ENCODE data around the gene AADACL2.
"Not testable (repeated sequence)": the region's sequence is repeated elsewhere in the genome, so short reads cannot be mapped to it uniquely, and the experiment has no call there.

The AADACL2 gene

GRCh38 chr3:151775314-151776258 is 41.9 kb downstream of the AADACL2 start:
- no peak for TF ChIP-seq POLR2A (IDR thresholded peaks at IDR 0.05; ENCODE audit: low read length)
- TF ChIP-seq GATA1 (IDR thresholded peaks at IDR 0.05; ENCODE audit: low read depth, low read length) = no peak
- no peak for DNase-seq

GRCh38 chr3:151776259-151776740 is 42.6 kb downstream of the AADACL2 start:
- no peak for DNase-seq
- TF ChIP-seq POLR2A (IDR thresholded peaks at IDR 0.05; ENCODE audit: low read length) (no peak), GATA1 (IDR thresholded peaks at IDR 0.05; ENCODE audit: low read depth, low read length) (no peak)

GRCh38 chr3:151777880-151778279 is 44.2 kb downstream of the AADACL2 start:
- TF ChIP-seq GATA1 (IDR thresholded peaks at IDR 0.05; ENCODE audit: low read depth, low read length) (no peak), POLR2A (IDR thresholded peaks at IDR 0.05; ENCODE audit: low read length) (no peak)
- DNase-seq = no peak

GRCh38 chr3:151787626-151788025 is 53.9 kb downstream of the AADACL2 start:
- no peak for DNase-seq
- TF ChIP-seq GATA1 (IDR thresholded peaks at IDR 0.05; ENCODE audit: low read depth, low read length) = no peak

GRCh38 chr3:151788401-151788800 is 54.7 kb downstream of the AADACL2 start:
- DNase-seq = no peak
- TF ChIP-seq GATA1 (IDR thresholded peaks at IDR 0.05; ENCODE audit: low read depth, low read length) = no peak
- no peak for TF ChIP-seq POLR2A (IDR thresholded peaks at IDR 0.05; ENCODE audit: low read length)

GRCh38 chr3:151789853-151790463 is 56.2 kb downstream of the AADACL2 start:
- DNase-seq = no peak
- TF ChIP-seq GATA1 (IDR thresholded peaks at IDR 0.05; ENCODE audit: low read depth, low read length) = no peak
- no peak for TF ChIP-seq POLR2A (IDR thresholded peaks at IDR 0.05; ENCODE audit: low read length)

- not testable (repeated sequence) for DNase-seq
Observed at GRCh38 chr3:151790763-151791162, 57.0 kb downstream of the AADACL2 start.

GRCh38 chr3:151792411-151792810 is 58.7 kb downstream of the AADACL2 start:
- DNase-seq = no peak

GRCh38 chr3:151793636-151794035 is 59.9 kb downstream of the AADACL2 start:
- DNase-seq = no peak
- TF ChIP-seq POLR2A (IDR thresholded peaks at IDR 0.05; ENCODE audit: low read length) (no peak), GATA1 (IDR thresholded peaks at IDR 0.05; ENCODE audit: low read depth, low read length) (no peak)

More at GRCh38 chr3:151792411-151792810, 58.7 kb downstream of the AADACL2 start:
- no peak for TF ChIP-seq POLR2A (IDR thresholded peaks at IDR 0.05; ENCODE audit: low read length)

- no peak for TF ChIP-seq POLR2A (IDR thresholded peaks at IDR 0.05; ENCODE audit: low read length)
- no peak for TF ChIP-seq GATA1 (IDR thresholded peaks at IDR 0.05; ENCODE audit: low read depth, low read length)
- DNase-seq = no peak
Observed at GRCh38 chr3:151794080-151794479, 60.4 kb downstream of the AADACL2 start.

GRCh38 chr3:151795276-151795675 is 61.5 kb downstream of the AADACL2 start:
- TF ChIP-seq GATA1 (IDR thresholded peaks at IDR 0.05; ENCODE audit: low read depth, low read length) (no peak), POLR2A (IDR thresholded peaks at IDR 0.05; ENCODE audit: low read length) (no peak)
- no peak for DNase-seq

GRCh38 chr3:151796105-151796680 is 62.5 kb downstream of the AADACL2 start:
- no peak for DNase-seq
- no peak for TF ChIP-seq GATA1 (IDR thresholded peaks at IDR 0.05; ENCODE audit: low read depth, low read length)
- TF ChIP-seq POLR2A (IDR thresholded peaks at IDR 0.05; ENCODE audit: low read length) = no peak

- no peak for TF ChIP-seq POLR2A (IDR thresholded peaks at IDR 0.05; ENCODE audit: low read length)
- TF ChIP-seq GATA1 (IDR thresholded peaks at IDR 0.05; ENCODE audit: low read depth, low read length) = no peak
- DNase-seq = no peak
Observed at GRCh38 chr3:151798466-151798865, 64.7 kb downstream of the AADACL2 start.

- TF ChIP-seq GATA1 (IDR thresholded peaks at IDR 0.05; ENCODE audit: low read depth, low read length) = no peak
- no peak for TF ChIP-seq POLR2A (IDR thresholded peaks at IDR 0.05; ENCODE audit: low read length)
Observed at GRCh38 chr3:151800431-151800830, 66.7 kb downstream of the AADACL2 start.

More at GRCh38 chr3:151800431-151800830, 66.7 kb downstream of the AADACL2 start:
- no peak for DNase-seq

Measured in erythroblast (primary cell).